ENCODE measurements around the gene MKNK1.

- TF ChIP-seq REST (IDR thresholded peaks at IDR 0.05; ENCODE audit: insufficient replicate concordance, low read depth) (no peak), CTCF (IDR thresholded peaks at IDR 0.05; ENCODE audit: insufficient read depth, low read length) (no peak)
Observed at GRCh38 chr1:46645815-46646214, 41.7 kb upstream of the MKNK1 start.

Data from HL-60 (cell line).